Lung (tissue), 12 donors: ENCODE data around the gene ELAVL4. TPM values are rescaled to one million over a fixed set of nuclear protein-coding genes. Genes with fewer than 3 reads are reported as not detected.
A peak's percentile ranks its signal among the peaks of the same experiment; 100 is the strongest.

Source experiments
- ATAC-seq: fragments of 200-7000 bp; cut with Tn5 transposase; one replicate; pipeline ENCODE4 v1.9.1; 2020; ENCODE audit warnings: moderate number of reproducible peaks; ENCODE audit not compliant: insufficient read depth, low FRiP score
- DNase-seq, 3 donors: peaks; one replicate each; pipeline ENCODE4 v3.0.0-alpha.2; 2013 to 2017
- H3K27ac ChIP-seq, 2 donors: one replicate each; pipeline ENCODE4 v1.5.1; 2013; ENCODE audit warnings: mild to moderate bottlenecking in 2 of 2, moderate library complexity in 2 of 2, control low read depth in 1 of 2, inconsistent platforms in 1 of 2, low read depth in 1 of 2, low read length in 1 of 2
- H3K27me3 ChIP-seq, 3 donors: one replicate each; pipeline ENCODE4 v1.5.1; 2013; ENCODE audit warnings: low read length in 2 of 3; ENCODE audit not compliant: control insufficient read depth in 3 of 3, insufficient read depth in 3 of 3
- H3K36me3 ChIP-seq, 4 donors: one replicate each; pipeline ENCODE4 v1.5.1; 2013; ENCODE audit warnings: low read length in 4 of 4, mild to moderate bottlenecking in 1 of 4, moderate library complexity in 1 of 4; ENCODE audit not compliant: control insufficient read depth in 4 of 4, insufficient read depth in 4 of 4
- H3K4me1 ChIP-seq, 5 donors: one replicate each; pipeline ENCODE4 v1.5.1; 2013; ENCODE audit warnings: low read length in 5 of 5, mild to moderate bottlenecking in 2 of 5, moderate library complexity in 1 of 5; ENCODE audit not compliant: control insufficient read depth in 5 of 5, insufficient read depth in 5 of 5
- H3K4me3 ChIP-seq: one replicate; pipeline ENCODE4 v1.5.1; 2013; ENCODE audit warnings: mild to moderate bottlenecking, control low read depth, moderate library complexity
- H3K9ac ChIP-seq, 2 donors: one replicate each; pipeline ENCODE4 v1.5.1; 2013; ENCODE audit warnings: low read length in 2 of 2, control low read depth in 1 of 2; ENCODE audit not compliant: insufficient read depth in 1 of 2
- H3K9me3 ChIP-seq, 4 donors: one replicate each; pipeline ENCODE4 v1.5.1; 2013; ENCODE audit warnings: low read length in 3 of 4, mild to moderate bottlenecking in 1 of 4, moderate library complexity in 1 of 4; ENCODE audit not compliant: control insufficient read depth in 4 of 4, insufficient read depth in 3 of 4
- CTCF ChIP-seq: IDR thresholded peaks from 2 replicates; pipeline ENCODE4 v1.5.1; 2012; ENCODE audit warnings: mild to moderate bottlenecking; ENCODE audit errors: control extremely low read depth, extremely low read depth
- WGBS, 2 donors: extraction: QIAGEN DNeasy Blood & Tissue Kit; methylation state at CpG; one replicate each; pipeline ENCODE4 v1.1.7; 2013; 5-methylcytosine and 5-hydroxymethylcytosine counted together
- polyA plus RNA-seq, 2 donors: library from polyadenylated mRNA; stranded (reverse); fragments of 200-250 nt; gene quantifications; one replicate each; pipeline ENCODE4 v1.2.1, GENCODE V29; 2013
- total RNA-seq, 2 donors: library from RNA; depleted of rRNA in 1 of 2; stranded (reverse); fragments of >200 nt in 1 of 2; gene quantifications; one replicate each; pipeline ENCODE4 v1.2.1, GENCODE V29; 2014 to 2021
- donor health status: control.
- donor health status: control.
- donor health status: Bipolar disorder and iron deficiency.
- donor health status: healthy.
- donor health status: DM: yes; HTN: yes; CAD: no.

The ELAVL4 gene
- total and polyA plus RNA-seq, 4 donors = 0.03 to 0.74 (median 0.30) TPM

DNA sequence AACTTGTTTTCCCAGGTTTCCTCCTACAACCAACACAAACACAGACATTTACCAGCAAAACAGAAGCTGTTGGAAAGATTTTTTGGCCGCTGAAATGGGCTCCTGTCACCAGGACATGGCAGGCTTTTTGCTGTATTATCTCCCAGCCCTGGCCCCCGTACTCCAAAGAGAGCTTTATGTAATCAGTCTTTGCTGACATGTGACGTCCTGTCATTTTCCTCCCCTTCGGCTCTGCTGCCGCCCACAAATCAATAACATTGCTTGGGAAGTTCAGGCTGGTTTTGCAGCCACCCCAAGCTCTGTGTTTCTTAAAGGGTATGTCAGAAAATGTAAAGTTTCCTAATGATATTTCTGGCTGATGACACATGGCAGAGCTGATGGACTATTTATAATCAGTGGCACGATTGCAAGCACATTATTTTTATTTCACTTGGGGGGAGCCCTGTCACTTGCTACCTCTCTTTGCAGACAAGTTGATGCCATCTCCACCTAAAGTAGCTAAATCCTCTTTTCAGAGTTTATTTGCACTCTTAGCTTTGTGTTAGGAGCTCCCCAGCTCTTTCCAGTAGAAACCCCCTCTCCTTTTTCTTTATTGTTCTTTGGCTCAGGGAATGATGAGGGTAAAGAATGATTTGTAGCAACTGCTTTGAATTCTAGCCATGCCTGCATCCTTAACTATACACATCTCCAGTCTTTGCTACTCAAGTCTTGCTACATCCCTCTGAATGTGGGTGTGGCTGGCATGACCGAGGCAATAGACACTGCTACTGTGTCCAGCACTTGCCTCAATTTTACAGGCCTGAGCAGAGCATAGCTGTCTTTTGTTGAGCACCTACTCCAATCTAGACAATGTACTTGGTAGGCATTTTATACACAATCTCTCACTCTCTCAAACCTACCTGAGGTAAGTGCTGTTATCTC, 67.3 kb downstream of the ELAVL4 start:
- ATAC-seq = no peak
- peak overlapping the region in 1 of 2 donors; percentile 29 for H3K27ac ChIP-seq

DNA sequence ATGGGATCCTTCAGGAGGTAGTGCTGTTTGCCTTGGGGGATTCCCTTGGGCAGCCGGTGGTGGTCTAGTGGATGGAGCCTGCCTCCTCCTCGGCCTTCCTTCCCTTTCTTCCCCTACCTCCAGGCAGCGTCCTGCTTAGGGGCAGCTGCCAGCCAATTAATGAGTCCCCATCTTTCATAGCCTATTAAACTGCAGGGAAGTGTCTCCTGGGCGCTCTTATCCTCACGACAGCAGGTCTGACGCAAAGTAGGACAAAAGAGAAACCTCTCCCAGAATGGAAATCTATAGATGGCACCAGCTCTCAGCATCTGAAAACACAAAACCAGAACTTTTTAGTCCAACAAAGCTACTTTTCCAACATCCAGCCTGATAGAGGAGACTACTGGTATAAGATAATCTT, 69.3 kb downstream of the ELAVL4 start:
- WGBS, 2 donors = 89 to 90% methylated on average over 6 of the region's 6 CpGs

More for the DNA sequence above, 67.3 kb downstream of the ELAVL4 start:
- no peak for DNase-seq
- no peak for TF ChIP-seq CTCF
- H3K4me3 ChIP-seq = no peak overlapping the region
- H3K9me3 ChIP-seq = no peaks in the 10 kb centered on the region
- H3K36me3 ChIP-seq = no peaks in the 10 kb centered on the region
- 50 to 55% methylated on average over 7 of the region's 7 CpGs for WGBS, 2 donors
- no peaks in the 10 kb centered on the region for H3K27me3 ChIP-seq
- no peak overlapping the region for H3K9ac ChIP-seq
- peaks cover 0 to 6% (median 0%) of the 10 kb centered on the region in 5 donors for H3K4me1 ChIP-seq

DNA sequence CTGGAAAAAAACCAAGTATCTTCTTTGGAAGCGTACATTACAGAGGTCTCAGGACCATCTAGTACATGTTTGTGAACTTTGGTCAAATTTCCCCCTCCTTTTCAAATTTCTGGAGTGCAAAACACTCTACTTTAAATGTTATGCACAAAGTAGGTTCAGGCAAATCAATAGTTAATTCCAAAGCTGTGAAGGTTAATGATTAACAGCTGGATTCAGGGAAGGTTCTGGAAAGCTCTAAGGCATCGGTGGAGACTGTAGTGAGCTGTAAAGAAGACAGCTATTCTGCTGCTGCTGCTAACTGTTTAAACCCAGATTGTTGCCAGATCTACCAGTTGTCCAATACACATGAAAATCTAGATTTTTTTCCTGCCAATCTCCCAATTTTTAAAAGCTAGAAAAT, 70.9 kb downstream of the ELAVL4 start:
- Histone ChIP-seq H3K36me3 (no peaks in the 10 kb centered on the region), H3K9me3 (peaks cover 0 to 1% (median 0%) of the 10 kb centered on the region in 4 donors), H3K4me3 (no peak overlapping the region), H3K27ac (no peak overlapping the region), H3K9ac (no peak overlapping the region), H3K4me1 (peaks cover 0 to 6% (median 0%) of the 10 kb centered on the region in 5 donors), H3K27me3 (no peaks in the 10 kb centered on the region)
- no peak for DNase-seq
- ATAC-seq = no peak
- TF ChIP-seq CTCF = no peak
- 43 to 63% methylated on average over 2 of the region's 2 CpGs for WGBS, 2 donors

More for the DNA sequence above, 69.3 kb downstream of the ELAVL4 start:
- DNase-seq (no peak), ATAC-seq (no peak)
- no peak overlapping the region for H3K4me3 ChIP-seq
- no peaks in the 10 kb centered on the region for H3K27me3 ChIP-seq
- no peak overlapping the region for H3K27ac ChIP-seq
- no peak for TF ChIP-seq CTCF
- peaks cover 0 to 6% (median 0%) of the 10 kb centered on the region in 5 donors for H3K4me1 ChIP-seq
- H3K9me3 ChIP-seq = no peaks in the 10 kb centered on the region
- H3K9ac ChIP-seq = no peak overlapping the region
- no peaks in the 10 kb centered on the region for H3K36me3 ChIP-seq
